Calu3 (cell line): Measurements from ENCODE around the gene SAXO2. TPM values are rescaled to one million over a fixed set of nuclear protein-coding genes. Genes with fewer than 3 reads are reported as not detected.

ENCODE experiments used
- BruUV-seq: library from RNA; stranded (reverse); fragments of 400-500 nt; replicated peaks from 2 replicates; lab custom pipeline; 2021; lab: Mats Ljungman, UMichigan
- CTCF ChIA-PET: fragments of 300-600 bp; sonication (Branson Sonifier 250); formaldehyde crosslinking; loops from one replicate; lab custom pipeline; 2022; ENCODE audit warnings: antibody characterized with exemption; lab: Charles Lee
- DNase-seq: peaks from one replicate; pipeline ENCODE4 v3.0.0; 2022
- H3K27ac Mint-ChIP-seq: one replicate; pipeline ENCODE4 v1.8.0; 2022; ENCODE audit warnings: mixed read lengths; ENCODE audit not compliant: unreplicated experiment
- H3K27me3 Mint-ChIP-seq: one replicate; pipeline ENCODE4 v1.8.0; 2022; ENCODE audit warnings: mixed read lengths; ENCODE audit not compliant: unreplicated experiment
- H3K36me3 Mint-ChIP-seq: one replicate; pipeline ENCODE4 v1.8.0; 2022; ENCODE audit warnings: mild to moderate bottlenecking, moderate library complexity, mixed read lengths; ENCODE audit not compliant: insufficient read depth, unreplicated experiment
- H3K4me1 Mint-ChIP-seq: one replicate; pipeline ENCODE4 v1.8.0; 2022; ENCODE audit warnings: mild to moderate bottlenecking, low read depth, mixed read lengths; ENCODE audit not compliant: unreplicated experiment
- H3K4me3 Mint-ChIP-seq: one replicate; pipeline ENCODE4 v1.8.0; 2022; ENCODE audit warnings: mild to moderate bottlenecking, low read depth, moderate library complexity, mixed read lengths; ENCODE audit not compliant: unreplicated experiment
- H3K9me3 Mint-ChIP-seq: one replicate; pipeline ENCODE4 v1.8.0; 2022; ENCODE audit warnings: low read depth, mixed read lengths; ENCODE audit not compliant: unreplicated experiment
- intact Hi-C: fragments of 100-400 bp; cut with micrococcal nuclease; formaldehyde crosslinking; loops from one replicate; pipeline ENCODE4 v1.10.0; 2022; ENCODE audit not compliant: unreplicated experiment
- total RNA-seq: library from RNA; stranded (reverse); gene quantifications from 2 replicates; pipeline ENCODE4 v1.2.3, GENCODE V29; 2022
- TF ChIP-seq, protein P1 (sequence below): fragments of 200-600 bp; IDR thresholded peaks from one replicate; pipeline ENCODE4 v1.8.0; 2022; ENCODE audit warnings: antibody characterized with exemption; ENCODE audit not compliant: unreplicated experiment

The SAXO2 gene
- total RNA-seq, 1 experiment from 2014 or later, result 5.3 TPM

DNA sequence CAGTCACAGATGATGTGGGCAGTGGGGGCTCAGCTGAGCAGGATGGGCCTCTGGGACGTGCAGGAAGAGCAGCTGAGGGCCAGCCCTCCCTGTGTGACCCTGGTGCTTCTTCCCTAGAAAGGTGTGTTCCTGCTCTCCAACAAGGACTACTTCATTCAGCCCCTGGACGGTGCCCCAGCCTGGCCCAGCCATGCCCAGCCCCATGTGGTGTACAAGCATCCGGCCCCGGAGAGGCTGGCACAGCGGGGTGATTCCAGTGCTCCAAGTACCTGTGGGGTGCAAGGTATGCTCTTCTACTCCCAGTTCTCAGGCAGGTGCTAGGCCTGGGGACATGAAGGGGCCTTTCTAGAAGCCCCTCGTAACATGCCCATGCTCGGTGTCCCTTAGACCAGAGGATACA lies 38.3 kb downstream of the SAXO2 start:
- Mint-ChIP-seq H3K27ac (no peak overlapping the region), H3K36me3 (no peaks in the 10 kb centered on the region), H3K4me3 (no peak overlapping the region), H3K9me3 (no peaks in the 10 kb centered on the region), H3K4me1 (no peaks in the 10 kb centered on the region), H3K27me3 (peaks cover 27% of the 10 kb centered on the region)
- TF ChIP-seq, protein P1, sequence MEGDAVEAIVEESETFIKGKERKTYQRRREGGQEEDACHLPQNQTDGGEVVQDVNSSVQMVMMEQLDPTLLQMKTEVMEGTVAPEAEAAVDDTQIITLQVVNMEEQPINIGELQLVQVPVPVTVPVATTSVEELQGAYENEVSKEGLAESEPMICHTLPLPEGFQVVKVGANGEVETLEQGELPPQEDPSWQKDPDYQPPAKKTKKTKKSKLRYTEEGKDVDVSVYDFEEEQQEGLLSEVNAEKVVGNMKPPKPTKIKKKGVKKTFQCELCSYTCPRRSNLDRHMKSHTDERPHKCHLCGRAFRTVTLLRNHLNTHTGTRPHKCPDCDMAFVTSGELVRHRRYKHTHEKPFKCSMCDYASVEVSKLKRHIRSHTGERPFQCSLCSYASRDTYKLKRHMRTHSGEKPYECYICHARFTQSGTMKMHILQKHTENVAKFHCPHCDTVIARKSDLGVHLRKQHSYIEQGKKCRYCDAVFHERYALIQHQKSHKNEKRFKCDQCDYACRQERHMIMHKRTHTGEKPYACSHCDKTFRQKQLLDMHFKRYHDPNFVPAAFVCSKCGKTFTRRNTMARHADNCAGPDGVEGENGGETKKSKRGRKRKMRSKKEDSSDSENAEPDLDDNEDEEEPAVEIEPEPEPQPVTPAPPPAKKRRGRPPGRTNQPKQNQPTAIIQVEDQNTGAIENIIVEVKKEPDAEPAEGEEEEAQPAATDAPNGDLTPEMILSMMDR, result no peak
- no TSS peak for BruUV-seq
- CTCF ChIA-PET, result no interaction called here
- intact Hi-C loops, result no loop called here
- DNase-seq, result no peak

DNA sequence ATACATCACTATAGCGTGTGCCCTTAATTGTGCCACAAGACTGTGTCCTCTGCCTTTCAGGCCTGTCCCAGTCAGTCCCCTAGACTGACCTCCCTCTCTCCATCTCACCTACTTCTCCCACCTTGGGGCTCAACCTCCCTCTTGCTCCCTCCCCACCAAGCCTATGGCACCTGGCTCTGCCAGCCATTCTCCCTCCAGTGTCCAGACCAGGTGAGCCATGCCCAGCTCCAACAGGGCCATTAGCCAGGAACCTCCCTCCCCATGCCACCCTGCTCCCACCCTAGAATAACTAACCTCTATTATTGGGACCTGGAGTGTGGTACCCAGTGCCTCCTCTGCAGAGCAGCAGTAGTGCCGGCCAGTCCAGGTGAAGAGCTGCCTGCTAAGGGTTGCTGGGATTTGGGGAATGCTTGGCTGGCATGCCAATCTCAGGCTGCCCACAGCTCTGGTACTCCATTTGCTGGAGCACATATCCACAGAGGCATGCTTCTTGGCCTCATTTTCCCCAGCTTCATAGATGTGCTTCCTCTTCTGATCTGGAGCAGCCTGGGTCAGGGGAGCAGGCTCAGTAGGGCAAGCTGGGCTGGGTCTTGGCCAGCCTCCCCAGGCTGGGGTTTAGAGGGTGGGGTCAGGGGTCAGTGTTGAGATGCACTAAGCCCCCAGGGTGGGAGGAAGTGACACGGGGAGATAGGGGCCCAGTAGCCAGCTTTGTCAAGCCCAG lies 38.8 kb downstream of the SAXO2 start:
- no peak for DNase-seq
- TF ChIP-seq, protein P1, result no peak
- Mint-ChIP-seq H3K4me3 (no peak overlapping the region), H3K36me3 (no peaks in the 10 kb centered on the region), H3K4me1 (no peaks in the 10 kb centered on the region), H3K27me3 (peaks cover 27% of the 10 kb centered on the region), H3K9me3 (no peaks in the 10 kb centered on the region), H3K27ac (no peak overlapping the region)
- CTCF ChIA-PET, result no interaction called here
- no TSS peak for BruUV-seq
- intact Hi-C loops, result no loop called here

DNA sequence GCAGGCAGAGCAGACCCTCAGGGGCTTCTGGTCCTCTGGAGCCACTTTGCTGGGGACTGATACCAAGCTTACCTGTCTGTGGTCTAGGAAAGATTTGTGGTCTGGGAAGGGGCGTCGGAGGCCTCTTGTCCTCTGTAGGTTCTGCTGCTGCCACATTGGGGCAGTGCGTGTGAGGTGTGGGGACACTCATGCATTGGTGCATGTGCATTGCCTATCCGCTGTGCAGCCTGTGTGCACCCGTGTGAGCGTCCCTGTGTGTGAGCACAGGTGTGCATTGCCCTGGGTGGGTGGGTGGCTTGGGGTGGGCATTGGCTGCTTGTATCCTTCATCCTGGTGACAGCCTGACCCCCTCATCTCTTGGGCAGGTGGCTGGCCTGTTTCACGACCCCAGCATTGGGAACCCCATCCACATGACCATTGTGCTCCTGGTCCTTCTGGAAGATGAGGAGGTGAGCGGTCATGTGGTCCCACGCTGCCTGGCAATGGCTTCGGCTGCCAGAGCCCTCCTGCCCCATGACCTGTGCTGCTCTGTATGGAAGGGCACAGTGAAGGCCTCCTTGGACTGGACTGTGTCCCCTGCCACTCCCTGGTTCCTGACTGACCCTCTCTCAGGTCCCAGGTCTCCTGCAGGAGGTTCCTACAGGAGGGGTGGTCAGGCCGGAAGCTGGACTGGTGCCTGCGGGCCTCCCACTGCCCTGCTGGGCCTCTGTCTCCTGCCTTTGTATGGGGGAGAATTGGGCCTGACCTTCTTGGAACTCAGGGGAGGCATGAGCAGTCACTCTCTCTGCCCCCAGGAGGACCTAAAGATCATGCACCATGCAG lies 41.5 kb downstream of the SAXO2 start:
- no TSS peak for BruUV-seq
- TF ChIP-seq, protein P1, result no peak
- intact Hi-C loops, result no loop called here
- DNase-seq, result no peak
- Mint-ChIP-seq H3K27me3 (peaks cover 27% of the 10 kb centered on the region), H3K9me3 (no peaks in the 10 kb centered on the region), H3K4me1 (peaks cover 10% of the 10 kb centered on the region), H3K4me3 (no peak overlapping the region), H3K27ac (no peak overlapping the region), H3K36me3 (no peaks in the 10 kb centered on the region)
- CTCF ChIA-PET, result no interaction called here

DNA sequence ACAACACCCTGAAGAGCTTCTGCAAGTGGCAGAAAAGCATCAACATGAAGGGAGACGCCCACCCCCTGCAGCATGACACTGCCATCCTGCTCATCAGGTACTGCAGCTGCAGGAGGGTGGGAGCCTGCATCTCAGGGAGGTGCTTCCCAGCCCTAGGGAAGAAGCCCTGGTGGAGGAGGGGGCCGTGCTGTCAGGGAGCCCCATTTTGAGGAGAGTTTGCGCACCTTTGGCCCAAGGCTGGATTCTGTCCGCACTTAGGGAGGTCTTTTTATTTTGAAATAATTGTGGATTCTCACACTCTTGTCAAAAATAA lies 42.1 kb downstream of the SAXO2 start:
- peaks cover 27% of the 10 kb centered on the region for H3K27me3 Mint-ChIP-seq
- no peak overlapping the region for H3K27ac Mint-ChIP-seq
- CTCF ChIA-PET, result no interaction called here
- intact Hi-C loops, result no loop called here
- H3K4me3 Mint-ChIP-seq, result no peak overlapping the region
- H3K4me1 Mint-ChIP-seq, result peaks cover 13% of the 10 kb centered on the region
- no peaks in the 10 kb centered on the region for H3K36me3 Mint-ChIP-seq
- TF ChIP-seq, protein P1, result no peak
- DNase-seq, result no peak
- no peaks in the 10 kb centered on the region for H3K9me3 Mint-ChIP-seq
- no TSS peak for BruUV-seq
